OCI-LY3 (cell line): ENCODE results near the gene SERGEF.

Source experiments
- H2AFZ ChIP-seq: fragments of 200-600, 300-600 bp; shearing (Covaris generic); 2 replicates; pipeline ENCODE4 v1.6.0; 2014; ENCODE audit warnings: antibody characterized with exemption, low read depth, low read length
- H3K27ac ChIP-seq: fragments of 200-600, 300-600 bp; sonication (generic); 2 replicates; pipeline ENCODE4 v1.5.1; 2014; ENCODE audit warnings: mild to moderate bottlenecking, low read length, moderate library complexity, mixed read lengths
- H3K27me3 ChIP-seq: fragments of 200-600, 300-600 bp; sonication (generic); 2 replicates; pipeline ENCODE4 v1.6.1; 2014; ENCODE audit warnings: low read depth, low read length, mixed read lengths
- H3K36me3 ChIP-seq: fragments of 200-600, 300-600 bp; sonication (generic); replicated peaks from 2 replicates; pipeline ENCODE3; 2014; ENCODE audit warnings: low read depth, low read length, mixed read lengths
- H3K4me1 ChIP-seq: fragments of 300-600, 200-600 bp; sonication (generic); 2 replicates; pipeline ENCODE4 v1.6.1; 2014; ENCODE audit warnings: low read length, mixed read lengths
- H3K4me2 ChIP-seq: fragments of 200-600, 300-600 bp; sonication (generic); 2 replicates; pipeline ENCODE4 v1.6.1; 2014; ENCODE audit warnings: low read length, mixed read lengths
- H3K4me3 ChIP-seq: fragments of 300-600, 200-600 bp; sonication (generic); 2 replicates; pipeline ENCODE4 v1.5.1; 2014; ENCODE audit warnings: antibody characterized with exemption, mild to moderate bottlenecking, low read length, moderate library complexity
- H3K79me2 ChIP-seq: fragments of 300-600, 200-600 bp; shearing (Covaris generic); 2 replicates; pipeline ENCODE4 v1.6.1; 2014; ENCODE audit warnings: mild to moderate bottlenecking, low read length, mixed read lengths
- H3K9ac ChIP-seq: fragments of 300-600, 200-600 bp; shearing (Covaris generic); 2 replicates; pipeline ENCODE4 v1.6.0; 2014; ENCODE audit warnings: mild to moderate bottlenecking, low read length, moderate library complexity
- H3K9me3 ChIP-seq: fragments of 200-600, 300-600 bp; shearing (Covaris generic); 2 replicates; pipeline ENCODE4 v1.6.1; 2014; ENCODE audit warnings: low read length, mixed read lengths; ENCODE audit not compliant: insufficient read depth
- H4K20me1 ChIP-seq: fragments of 200-600, 300-600 bp; sonication (generic); 2 replicates; pipeline ENCODE4 v1.6.1; 2016; ENCODE audit warnings: low read length, mixed read lengths; ENCODE audit not compliant: insufficient read depth
- CTCF ChIP-seq: fragments of 200-600, 300-600 bp; sonication (generic); IDR thresholded peaks from 2 replicates; pipeline ENCODE4 v1.5.1; 2014; ENCODE audit warnings: antibody characterized with exemption, low read length, low read depth
- EZH2phosphoT487 ChIP-seq: fragments of 200-600 bp; shearing (Covaris generic); IDR thresholded peaks from 2 replicates; pipeline ENCODE4 v1.6.1; 2018; ENCODE audit warnings: antibody characterized with exemption, mixed run types, low read depth

Gene SERGEF

GRCh38 chr11:17927041-17927440 is 85.8 kb downstream of the SERGEF start:
- no peak overlapping the region for H3K9ac ChIP-seq
- H2AFZ ChIP-seq: no peak overlapping the region
- no peaks in the 10 kb centered on the region for H3K79me2 ChIP-seq
- no peaks in the 10 kb centered on the region for H3K27me3 ChIP-seq
- H3K9me3 ChIP-seq: no peaks in the 10 kb centered on the region
- H4K20me1 ChIP-seq: no peaks in the 10 kb centered on the region
- no peak overlapping the region for H3K4me3 ChIP-seq
- TF ChIP-seq CTCF (no peak), EZH2phosphoT487 (no peak)
- no peak overlapping the region for H3K4me2 ChIP-seq
- H3K36me3 ChIP-seq: no peaks in the 10 kb centered on the region
- H3K4me1 ChIP-seq: no peaks in the 10 kb centered on the region
- H3K27ac ChIP-seq: no peak overlapping the region

DNA sequence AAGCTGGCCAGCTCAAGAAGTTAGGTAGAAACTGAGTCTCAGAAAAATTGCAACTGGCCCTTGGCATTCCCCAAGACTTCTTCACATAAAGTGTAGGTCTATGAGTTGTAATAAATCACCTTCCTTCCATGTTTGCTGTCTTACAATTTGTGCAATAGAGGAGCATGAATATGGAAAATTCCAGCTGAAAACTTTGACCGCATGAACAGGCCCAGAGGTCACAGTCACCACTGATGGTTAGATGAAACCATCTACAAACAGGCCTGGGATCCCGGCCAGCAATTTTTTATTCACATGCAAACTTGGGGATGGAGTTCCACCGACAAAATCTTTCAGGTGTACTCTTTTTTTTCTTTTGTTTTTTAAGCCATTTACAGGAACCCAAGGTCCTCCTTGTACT is 88.1 kb downstream of the SERGEF start:
- no peaks in the 10 kb centered on the region for H3K36me3 ChIP-seq

GRCh38 chr11:17923217-17923616 is 89.6 kb downstream of the SERGEF start:
- no peaks in the 10 kb centered on the region for H4K20me1 ChIP-seq
- no peak overlapping the region for H3K4me3 ChIP-seq
- H3K9me3 ChIP-seq: no peaks in the 10 kb centered on the region
- no peaks in the 10 kb centered on the region for H3K36me3 ChIP-seq
- H3K9ac ChIP-seq: no peak overlapping the region
- no peaks in the 10 kb centered on the region for H3K79me2 ChIP-seq
- H3K27me3 ChIP-seq: no peaks in the 10 kb centered on the region
- H3K4me2 ChIP-seq: no peak overlapping the region
- no peaks in the 10 kb centered on the region for H3K4me1 ChIP-seq
- H3K27ac ChIP-seq: no peak overlapping the region
- H2AFZ ChIP-seq: no peak overlapping the region
- TF ChIP-seq EZH2phosphoT487: no peak
- TF ChIP-seq CTCF: no peak

More for the DNA sequence above, 88.1 kb downstream of the SERGEF start:
- no peak overlapping the region for H3K27ac ChIP-seq
- no peak overlapping the region for H2AFZ ChIP-seq
- no peak for TF ChIP-seq EZH2phosphoT487
- no peak for TF ChIP-seq CTCF
- H3K4me3 ChIP-seq: no peak overlapping the region
- H3K4me2 ChIP-seq: no peak overlapping the region
- no peaks in the 10 kb centered on the region for H3K4me1 ChIP-seq
- H3K27me3 ChIP-seq: no peaks in the 10 kb centered on the region
- H3K9ac ChIP-seq: no peak overlapping the region
- no peaks in the 10 kb centered on the region for H4K20me1 ChIP-seq
- no peaks in the 10 kb centered on the region for H3K79me2 ChIP-seq
- no peaks in the 10 kb centered on the region for H3K9me3 ChIP-seq

DNA sequence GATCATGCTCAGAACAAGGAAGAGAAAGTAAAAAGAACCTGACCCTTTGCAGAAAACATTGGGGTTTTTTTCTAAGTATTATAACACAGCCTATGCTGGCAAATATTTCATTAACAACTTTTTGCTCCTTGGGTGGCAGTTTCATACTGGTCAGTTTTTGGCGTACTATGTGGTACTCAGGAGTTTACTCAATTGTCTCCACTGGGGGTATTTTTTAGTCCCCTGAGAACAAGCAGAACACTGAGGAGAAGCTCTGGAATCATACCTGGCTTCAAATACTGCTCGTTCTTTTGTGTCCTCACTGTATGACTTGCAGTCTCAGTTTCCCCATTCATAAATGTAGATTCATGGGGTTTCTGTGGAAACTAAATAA is 90.4 kb downstream of the SERGEF start:
- Histone ChIP-seq H3K9ac (no peak overlapping the region), H3K4me2 (no peak overlapping the region), H3K27me3 (no peaks in the 10 kb centered on the region), H4K20me1 (no peaks in the 10 kb centered on the region), H3K4me3 (no peak overlapping the region), H3K9me3 (no peaks in the 10 kb centered on the region), H3K79me2 (no peaks in the 10 kb centered on the region), H3K36me3 (no peaks in the 10 kb centered on the region), H3K4me1 (no peaks in the 10 kb centered on the region), H3K27ac (no peak overlapping the region), H2AFZ (no peak overlapping the region)
- TF ChIP-seq EZH2phosphoT487: no peak
- TF ChIP-seq CTCF: no peak
